Measurements from ENCODE around the gene GJB5.

GJB5 gene

GRCh38 chr1:34784751-34785221 is 29.9 kb downstream of the GJB5 start:
- TF ChIP-seq ZBTB7A (IDR thresholded peaks at IDR 0.05; ENCODE audit: low read depth), result no peak

- no peak for TF ChIP-seq TCF12 (IDR thresholded peaks at IDR 0.05; ENCODE audit: low read depth)
- no peak for TF ChIP-seq NFIC (IDR thresholded peaks at IDR 0.05)
These were observed 30.5 kb downstream of the GJB5 start for GRCh38 chr1:34785231-34785874.

GRCh38 chr1:34785875-34786470 is 31.1 kb downstream of the GJB5 start:
- no peak for TF ChIP-seq EP300 (IDR thresholded peaks at IDR 0.05; ENCODE audit: borderline replicate concordance)
- no peak for TF ChIP-seq ZBTB7A (IDR thresholded peaks at IDR 0.05; ENCODE audit: low read depth)
- TF ChIP-seq CREB1 (IDR thresholded peaks at IDR 0.05; ENCODE audit: low read depth), result no peak
- no peak for TF ChIP-seq RAD21 (IDR thresholded peaks at IDR 0.05; ENCODE audit: low read depth)
- TF ChIP-seq TEAD4 (IDR thresholded peaks at IDR 0.05), result no peak
- TF ChIP-seq, protein P1, sequence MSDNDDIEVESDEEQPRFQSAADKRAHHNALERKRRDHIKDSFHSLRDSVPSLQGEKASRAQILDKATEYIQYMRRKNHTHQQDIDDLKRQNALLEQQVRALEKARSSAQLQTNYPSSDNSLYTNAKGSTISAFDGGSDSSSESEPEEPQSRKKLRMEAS (IDR thresholded peaks at IDR 0.05), result no peak
- no peak for TF ChIP-seq CEBPB (IDR thresholded peaks at IDR 0.05)
- TF ChIP-seq, protein P2, sequence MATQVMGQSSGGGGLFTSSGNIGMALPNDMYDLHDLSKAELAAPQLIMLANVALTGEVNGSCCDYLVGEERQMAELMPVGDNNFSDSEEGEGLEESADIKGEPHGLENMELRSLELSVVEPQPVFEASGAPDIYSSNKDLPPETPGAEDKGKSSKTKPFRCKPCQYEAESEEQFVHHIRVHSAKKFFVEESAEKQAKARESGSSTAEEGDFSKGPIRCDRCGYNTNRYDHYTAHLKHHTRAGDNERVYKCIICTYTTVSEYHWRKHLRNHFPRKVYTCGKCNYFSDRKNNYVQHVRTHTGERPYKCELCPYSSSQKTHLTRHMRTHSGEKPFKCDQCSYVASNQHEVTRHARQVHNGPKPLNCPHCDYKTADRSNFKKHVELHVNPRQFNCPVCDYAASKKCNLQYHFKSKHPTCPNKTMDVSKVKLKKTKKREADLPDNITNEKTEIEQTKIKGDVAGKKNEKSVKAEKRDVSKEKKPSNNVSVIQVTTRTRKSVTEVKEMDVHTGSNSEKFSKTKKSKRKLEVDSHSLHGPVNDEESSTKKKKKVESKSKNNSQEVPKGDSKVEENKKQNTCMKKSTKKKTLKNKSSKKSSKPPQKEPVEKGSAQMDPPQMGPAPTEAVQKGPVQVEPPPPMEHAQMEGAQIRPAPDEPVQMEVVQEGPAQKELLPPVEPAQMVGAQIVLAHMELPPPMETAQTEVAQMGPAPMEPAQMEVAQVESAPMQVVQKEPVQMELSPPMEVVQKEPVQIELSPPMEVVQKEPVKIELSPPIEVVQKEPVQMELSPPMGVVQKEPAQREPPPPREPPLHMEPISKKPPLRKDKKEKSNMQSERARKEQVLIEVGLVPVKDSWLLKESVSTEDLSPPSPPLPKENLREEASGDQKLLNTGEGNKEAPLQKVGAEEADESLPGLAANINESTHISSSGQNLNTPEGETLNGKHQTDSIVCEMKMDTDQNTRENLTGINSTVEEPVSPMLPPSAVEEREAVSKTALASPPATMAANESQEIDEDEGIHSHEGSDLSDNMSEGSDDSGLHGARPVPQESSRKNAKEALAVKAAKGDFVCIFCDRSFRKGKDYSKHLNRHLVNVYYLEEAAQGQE (IDR thresholded peaks at IDR 0.05; ENCODE audit: low read depth), result no peak
- TF ChIP-seq YY1 (IDR thresholded peaks at IDR 0.05; ENCODE audit: low read depth), result no peak
- TF ChIP-seq, protein P3, sequence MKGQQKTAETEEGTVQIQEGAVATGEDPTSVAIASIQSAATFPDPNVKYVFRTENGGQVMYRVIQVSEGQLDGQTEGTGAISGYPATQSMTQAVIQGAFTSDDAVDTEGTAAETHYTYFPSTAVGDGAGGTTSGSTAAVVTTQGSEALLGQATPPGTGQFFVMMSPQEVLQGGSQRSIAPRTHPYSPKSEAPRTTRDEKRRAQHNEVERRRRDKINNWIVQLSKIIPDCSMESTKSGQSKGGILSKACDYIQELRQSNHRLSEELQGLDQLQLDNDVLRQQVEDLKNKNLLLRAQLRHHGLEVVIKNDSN (IDR thresholded peaks at IDR 0.05), result no peak
- TF ChIP-seq NFIC (IDR thresholded peaks at IDR 0.05), result no peak
- TF ChIP-seq EGR1 (IDR thresholded peaks at IDR 0.05), result no peak
- TF ChIP-seq FOXM1 (IDR thresholded peaks at IDR 0.05; ENCODE audit: borderline replicate concordance, low read depth), result no peak
- no peak for TF ChIP-seq TAF1 (IDR thresholded peaks at IDR 0.05; ENCODE audit: low read depth)
- no peak for TF ChIP-seq TCF12 (IDR thresholded peaks at IDR 0.05; ENCODE audit: low read depth)

DNA sequence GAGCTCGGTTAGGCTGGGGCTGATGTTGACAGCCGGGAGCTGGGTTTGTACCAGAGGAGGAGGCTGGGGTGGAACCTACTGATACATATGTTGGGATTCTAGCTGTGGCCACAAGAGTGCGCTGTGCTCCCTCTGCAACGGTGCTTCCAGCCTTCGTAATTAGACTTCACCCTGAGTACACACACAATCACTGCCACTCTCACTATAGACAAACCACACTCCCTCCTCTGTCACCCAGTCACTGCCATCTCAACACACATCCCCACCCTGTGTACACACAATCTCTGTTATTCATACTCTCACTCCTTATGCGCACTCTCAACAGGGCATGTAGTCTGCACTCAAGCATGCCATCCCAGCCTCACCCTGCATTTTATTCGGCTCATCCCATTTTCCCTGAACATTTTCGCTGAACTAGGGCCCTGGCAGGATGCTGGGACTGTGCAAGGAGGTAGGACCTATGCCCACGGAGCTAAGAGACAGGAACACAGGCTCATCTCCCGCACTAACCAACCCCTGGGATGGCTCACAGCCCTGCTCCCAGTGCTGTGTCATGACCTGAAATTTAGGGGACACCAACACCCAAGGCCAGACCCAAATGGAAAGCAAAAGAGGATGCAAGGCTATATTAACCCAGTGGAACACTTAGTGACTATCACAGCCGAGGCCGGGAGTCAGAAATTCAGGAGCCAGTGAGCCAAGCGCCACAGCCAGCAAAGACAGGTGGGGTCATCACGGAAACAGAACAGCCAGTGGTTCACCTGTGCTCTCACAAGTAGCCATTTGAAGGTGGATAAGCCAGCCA is 31.9 kb downstream of the GJB5 start:
- TF ChIP-seq, protein P1 (IDR thresholded peaks at IDR 0.05), result no peak
- TF ChIP-seq RAD21 (IDR thresholded peaks at IDR 0.05; ENCODE audit: low read depth), result peak; percentile 81

GRCh38 chr1:34787461-34788420 is 32.9 kb downstream of the GJB5 start:
- TF ChIP-seq ZBTB7A (IDR thresholded peaks at IDR 0.05; ENCODE audit: low read depth), result no peak
- TF ChIP-seq, protein P1 (IDR thresholded peaks at IDR 0.05), result no peak
- no peak for TF ChIP-seq CEBPB (IDR thresholded peaks at IDR 0.05)
- no peak for TF ChIP-seq YY1 (IDR thresholded peaks at IDR 0.05; ENCODE audit: low read depth)
- TF ChIP-seq RAD21 (IDR thresholded peaks at IDR 0.05; ENCODE audit: low read depth), result peak; percentile 18; the same call in 1 of the 2 replicates

DNA sequence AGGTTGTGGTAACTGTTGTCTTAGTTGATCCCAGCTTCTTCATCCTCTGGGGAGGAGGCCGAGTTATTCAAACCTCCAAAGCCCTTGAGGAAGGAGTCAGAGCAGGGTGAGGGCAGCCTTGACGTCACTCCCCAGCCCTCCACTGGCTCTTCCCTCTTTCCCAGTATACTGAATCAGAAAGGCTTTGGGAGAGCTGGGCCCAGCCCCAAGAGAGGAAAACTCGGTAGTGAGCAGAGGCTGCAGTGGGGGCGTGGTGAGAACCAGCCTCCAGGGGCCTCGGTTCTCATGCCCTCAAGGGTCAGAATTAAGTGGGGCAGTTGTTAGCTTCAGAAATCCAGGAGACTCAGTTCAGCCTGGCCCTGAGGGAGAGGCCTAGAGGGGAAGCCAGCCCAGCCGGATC is 36.1 kb downstream of the GJB5 start:
- TF ChIP-seq EGR1 (IDR thresholded peaks at IDR 0.05), result no peak
- TF ChIP-seq RAD21 (IDR thresholded peaks at IDR 0.05; ENCODE audit: low read depth), result no peak
- TF ChIP-seq ZBTB7A (IDR thresholded peaks at IDR 0.05; ENCODE audit: low read depth), result no peak
- TF ChIP-seq CEBPB (IDR thresholded peaks at IDR 0.05), result no peak

DNA sequence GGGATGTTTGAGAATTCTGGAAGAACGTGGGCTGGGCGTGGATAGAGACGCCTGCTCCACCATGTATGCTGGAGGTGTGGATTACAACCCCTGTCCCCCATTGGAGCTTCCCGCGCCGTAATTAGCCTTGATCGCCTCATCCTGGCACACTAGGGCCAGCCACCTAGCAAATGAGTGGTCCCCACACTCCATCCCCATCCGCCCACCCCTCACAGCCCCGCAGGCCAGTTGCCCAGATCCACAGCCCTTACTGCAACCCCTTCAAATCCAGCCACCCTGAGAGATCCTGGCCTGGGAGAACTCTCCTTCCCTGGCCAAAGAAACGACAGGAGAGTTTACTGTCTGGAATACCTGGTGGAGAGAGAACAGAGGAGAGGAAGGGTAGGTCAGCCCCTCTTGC is 37.6 kb downstream of the GJB5 start:
- TF ChIP-seq CEBPB (IDR thresholded peaks at IDR 0.05) (no peak), YY1 (IDR thresholded peaks at IDR 0.05; ENCODE audit: low read depth) (no peak)
- TF ChIP-seq, protein P1 (IDR thresholded peaks at IDR 0.05), result no peak

Data from Ishikawa (cell line).